PFSK-1 (cell line): ENCODE data around the gene ARPC3.

ENCODE experiments used
- POLR2AphosphoS5 ChIP-seq: IDR thresholded peaks from 2 replicates; pipeline ENCODE4 v1.6.1; 2012; ENCODE audit warnings: low read depth, mild to moderate bottlenecking, control low read depth, low read length, moderate library complexity
- REST ChIP-seq, 2 experiments: IDR thresholded peaks; 2 replicates each; pipeline versions ENCODE4 v1.6.1 to v1.8.0; 2011 to 2012; ENCODE audit warnings: low read depth in 2 of 2, low read length in 2 of 2, control low read depth in 1 of 2, inconsistent platforms in 1 of 2, mild to moderate bottlenecking in 1 of 2, moderate library complexity in 1 of 2; ENCODE audit not compliant: insufficient read depth in 1 of 2
- SIN3A ChIP-seq: IDR thresholded peaks from 2 replicates; pipeline ENCODE4 v1.6.1; 2012; ENCODE audit warnings: mild to moderate bottlenecking, low read length, moderate library complexity, borderline replicate concordance; ENCODE audit not compliant: insufficient read depth
- TAF1 ChIP-seq: IDR thresholded peaks from 2 replicates; pipeline ENCODE4 v1.6.1; 2012; ENCODE audit warnings: low read length, control low read depth, borderline replicate concordance; ENCODE audit not compliant: insufficient read depth

GRCh38 chr12:110444455-110444854, 5.7 kb downstream of the ARPC3 start:
- no peak for TF ChIP-seq POLR2AphosphoS5
- no peak for TF ChIP-seq REST (IDR thresholded peaks at IDR 0.05; ENCODE audit: insufficient read depth in 1 of 2, low read depth in 2 of 2, low read length in 2 of 2)
- no peak for TF ChIP-seq SIN3A
- no peak for TF ChIP-seq TAF1
